ENCODE results near the gene WDR27.

The WDR27 gene

DNA sequence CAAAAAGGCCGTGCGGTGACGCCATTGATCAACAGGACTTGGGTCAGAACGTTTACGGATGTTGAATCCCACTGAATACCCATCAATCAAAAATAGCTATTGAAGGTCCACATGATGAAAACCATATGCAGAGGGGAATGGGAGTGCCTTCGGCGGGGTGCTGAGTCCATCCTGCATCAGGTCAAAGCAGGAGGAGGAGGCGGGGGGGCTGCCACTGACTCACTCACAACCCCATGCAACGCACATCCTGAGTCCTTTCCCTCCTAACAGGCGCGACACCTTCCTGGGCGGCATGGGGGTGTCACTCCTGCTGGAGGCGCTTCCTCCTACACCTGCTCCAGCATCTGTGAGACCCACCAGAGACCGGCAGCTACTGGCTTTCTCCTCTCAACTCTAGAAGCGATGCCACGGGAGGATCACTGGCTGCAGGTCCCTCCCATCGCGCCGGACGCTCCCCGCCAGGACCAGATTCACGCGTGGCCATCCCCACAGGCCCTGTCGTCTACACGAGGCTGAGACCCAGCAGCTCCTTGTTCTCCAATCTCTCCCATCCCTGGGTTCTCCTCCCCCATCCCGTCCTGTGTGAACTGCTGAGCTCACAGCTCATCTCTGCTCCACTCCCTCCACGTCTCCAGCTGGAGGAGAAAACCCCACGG, 277.6 kb downstream of the WDR27 start:
- no peak for DNase-seq (ENCODE audit: low spot score)
- in situ Hi-C loops (cut with MboI; ENCODE audit: low sequenced_read_pairs, unreplicated experiment) = no loop called here
- TF ChIP-seq, protein P1, sequence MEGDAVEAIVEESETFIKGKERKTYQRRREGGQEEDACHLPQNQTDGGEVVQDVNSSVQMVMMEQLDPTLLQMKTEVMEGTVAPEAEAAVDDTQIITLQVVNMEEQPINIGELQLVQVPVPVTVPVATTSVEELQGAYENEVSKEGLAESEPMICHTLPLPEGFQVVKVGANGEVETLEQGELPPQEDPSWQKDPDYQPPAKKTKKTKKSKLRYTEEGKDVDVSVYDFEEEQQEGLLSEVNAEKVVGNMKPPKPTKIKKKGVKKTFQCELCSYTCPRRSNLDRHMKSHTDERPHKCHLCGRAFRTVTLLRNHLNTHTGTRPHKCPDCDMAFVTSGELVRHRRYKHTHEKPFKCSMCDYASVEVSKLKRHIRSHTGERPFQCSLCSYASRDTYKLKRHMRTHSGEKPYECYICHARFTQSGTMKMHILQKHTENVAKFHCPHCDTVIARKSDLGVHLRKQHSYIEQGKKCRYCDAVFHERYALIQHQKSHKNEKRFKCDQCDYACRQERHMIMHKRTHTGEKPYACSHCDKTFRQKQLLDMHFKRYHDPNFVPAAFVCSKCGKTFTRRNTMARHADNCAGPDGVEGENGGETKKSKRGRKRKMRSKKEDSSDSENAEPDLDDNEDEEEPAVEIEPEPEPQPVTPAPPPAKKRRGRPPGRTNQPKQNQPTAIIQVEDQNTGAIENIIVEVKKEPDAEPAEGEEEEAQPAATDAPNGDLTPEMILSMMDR (IDR thresholded peaks at IDR 0.05; ENCODE audit: borderline replicate concordance, control extremely low read depth, extremely low read depth, insufficient read depth, missing control alignments) = no peak

DNA sequence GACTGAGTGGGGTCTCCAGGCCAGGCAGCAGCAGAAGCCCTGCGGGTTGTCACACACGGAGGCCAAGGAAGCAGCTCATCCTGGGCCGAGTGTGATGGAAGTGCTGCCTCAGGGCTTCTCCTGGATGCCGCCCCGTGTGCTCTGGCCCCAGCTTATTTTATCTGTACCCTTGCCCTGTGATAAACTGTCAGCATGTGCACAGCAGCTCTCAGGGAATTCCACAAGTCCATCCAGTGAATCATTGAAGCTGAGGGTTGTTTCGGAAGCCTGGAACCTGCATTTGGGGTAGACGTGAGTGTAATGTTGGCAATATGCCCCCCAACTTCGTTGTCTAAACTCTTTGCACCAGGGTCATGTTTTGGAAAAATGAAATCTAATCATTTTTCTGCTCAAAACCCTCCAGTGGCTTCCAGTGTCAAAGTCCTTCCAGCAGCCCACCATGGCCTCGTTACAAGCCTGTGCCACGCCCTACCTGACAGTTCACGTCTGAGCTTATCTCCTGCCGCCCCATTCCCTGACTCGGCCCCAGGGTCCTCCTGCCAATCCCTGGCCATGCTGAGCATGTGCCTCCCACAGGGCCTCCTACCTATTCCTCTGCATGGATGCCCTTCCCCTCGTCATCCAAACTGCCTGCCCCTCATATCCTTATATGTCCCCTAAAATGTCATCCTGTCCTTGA, 280.1 kb downstream of the WDR27 start:
- no peak for DNase-seq (ENCODE audit: low spot score)
- in situ Hi-C loops (cut with MboI; ENCODE audit: low sequenced_read_pairs, unreplicated experiment) = no loop called here
- TF ChIP-seq, protein P1 (IDR thresholded peaks at IDR 0.05; ENCODE audit: borderline replicate concordance, control extremely low read depth, extremely low read depth, insufficient read depth, missing control alignments) = no peak

DNA sequence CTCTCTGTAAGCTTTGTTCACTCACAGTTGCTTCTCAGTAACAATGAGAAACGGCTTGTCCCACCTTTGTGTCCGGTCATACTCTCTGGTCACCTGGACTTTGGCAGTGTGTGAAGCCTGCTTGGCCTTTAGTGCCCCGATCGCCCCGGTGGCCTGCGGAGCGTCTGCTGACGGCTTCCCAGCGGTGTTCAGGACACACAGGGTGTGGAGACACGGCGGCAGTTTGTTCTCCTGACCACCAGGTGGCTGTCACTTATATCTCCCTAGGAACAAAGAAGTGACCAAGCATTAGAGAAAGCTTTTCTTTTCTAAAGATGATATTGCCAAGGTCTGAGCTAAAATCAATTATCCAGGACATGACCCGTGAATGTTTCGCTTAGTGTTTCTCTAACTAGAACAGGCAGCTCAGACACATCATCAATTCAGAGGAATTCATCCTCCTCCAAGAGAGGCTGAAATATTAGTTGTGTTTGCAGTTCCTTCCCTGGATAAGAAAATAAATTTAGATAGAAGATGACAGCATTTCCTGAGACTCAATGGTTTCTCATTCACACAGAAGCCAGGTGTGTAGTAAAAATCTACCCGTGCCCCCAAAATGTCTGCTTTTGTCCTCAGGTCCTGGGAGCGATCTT, 280.8 kb downstream of the WDR27 start:
- in situ Hi-C loops (cut with MboI; ENCODE audit: low sequenced_read_pairs, unreplicated experiment) = no loop called here
- DNase-seq (ENCODE audit: low spot score) = no peak
- TF ChIP-seq, protein P1 (IDR thresholded peaks at IDR 0.05; ENCODE audit: borderline replicate concordance, control extremely low read depth, extremely low read depth, insufficient read depth, missing control alignments) = no peak

DNA sequence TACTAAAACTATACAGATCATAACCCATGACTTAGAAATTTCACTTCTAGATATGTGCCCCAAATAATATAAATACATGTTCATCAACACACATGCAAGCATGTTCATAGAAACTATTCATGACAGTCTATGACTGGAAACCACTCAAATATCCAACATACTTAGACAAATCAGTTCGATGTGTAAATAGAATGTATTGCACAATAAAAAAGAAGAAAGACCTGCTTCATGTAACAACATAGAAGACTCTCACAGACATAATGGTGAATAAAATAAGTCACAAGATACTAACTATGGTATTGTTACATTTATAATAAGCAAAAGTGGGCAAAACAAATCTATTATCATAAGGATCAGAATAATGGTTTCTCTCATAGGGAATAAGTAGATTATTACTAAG, 284.7 kb downstream of the WDR27 start:
- no peak for DNase-seq (ENCODE audit: low spot score)
- TF ChIP-seq, protein P1 (IDR thresholded peaks at IDR 0.05; ENCODE audit: borderline replicate concordance, control extremely low read depth, extremely low read depth, insufficient read depth, missing control alignments) = no peak
- in situ Hi-C loops (cut with MboI; ENCODE audit: low sequenced_read_pairs, unreplicated experiment) = no loop called here

DNA sequence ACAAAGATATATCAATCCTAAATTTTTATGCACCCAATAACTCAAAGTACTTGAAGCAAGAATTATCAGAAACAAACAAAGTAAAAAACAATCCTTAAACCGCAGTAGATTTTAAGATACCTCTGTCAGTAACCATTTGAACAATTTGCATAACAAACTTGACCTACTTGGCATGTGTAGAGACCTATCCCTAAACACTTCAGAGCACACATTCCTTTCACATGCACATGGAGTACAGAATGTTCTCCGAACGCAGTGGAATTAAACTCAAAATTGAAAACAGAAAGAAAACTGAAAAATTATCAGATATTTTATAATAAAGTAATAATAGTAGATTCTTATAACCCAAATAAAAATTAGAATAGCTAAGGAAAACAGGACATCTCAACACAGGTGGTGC, 285.6 kb downstream of the WDR27 start:
- in situ Hi-C loops (cut with MboI; ENCODE audit: low sequenced_read_pairs, unreplicated experiment) = no loop called here
- TF ChIP-seq, protein P1 (IDR thresholded peaks at IDR 0.05; ENCODE audit: borderline replicate concordance, control extremely low read depth, extremely low read depth, insufficient read depth, missing control alignments) = no peak
- DNase-seq (ENCODE audit: low spot score) = no peak

DNA sequence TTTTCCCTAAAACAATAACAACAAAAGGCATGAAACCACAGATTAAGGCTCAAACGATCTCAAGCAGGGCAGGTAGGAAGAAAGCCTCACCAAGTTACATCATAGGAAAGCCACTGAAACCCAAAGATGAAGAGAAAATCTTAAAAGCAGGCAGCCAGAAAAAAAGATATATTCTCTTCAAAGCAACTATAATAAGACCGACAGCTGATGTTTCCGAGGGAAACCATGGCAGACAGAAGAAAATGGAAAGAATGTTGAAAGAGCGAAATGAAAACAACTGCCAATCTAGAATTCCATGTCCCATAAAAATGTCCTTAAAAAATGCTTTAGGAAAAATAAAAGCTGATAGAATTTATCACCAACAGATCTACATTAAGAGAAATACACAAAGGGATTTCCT, 286.6 kb downstream of the WDR27 start:
- DNase-seq (ENCODE audit: low spot score) = no peak
- in situ Hi-C loops (cut with MboI; ENCODE audit: low sequenced_read_pairs, unreplicated experiment) = no loop called here

More for the DNA sequence above, 286.6 kb downstream of the WDR27 start:
- TF ChIP-seq, protein P1 (IDR thresholded peaks at IDR 0.05; ENCODE audit: borderline replicate concordance, control extremely low read depth, extremely low read depth, insufficient read depth, missing control alignments) = no peak
